Brain microvascular endothelial cell (primary cell): ENCODE measurements around the gene ZNF507.
"Not testable (repeated sequence)": the region's sequence is repeated elsewhere in the genome, so short reads cannot be mapped to it uniquely, and the experiment has no call there.

Experiments
- DNase-seq: peaks from one replicate; pipeline ENCODE4 v3.0.0-alpha.2; 2020
- H3K27ac ChIP-seq: fragments of 250-450 bp; sonication (Bioruptor Pico); 2 replicates; pipeline ENCODE4 v1.5.1; 2020; ENCODE audit warnings: mild to moderate bottlenecking, moderate library complexity
- H3K27me3 ChIP-seq: fragments of 250-450 bp; sonication (Bioruptor Pico); replicated peaks from 2 replicates; pipeline ENCODE4 v1.5.1; 2020; ENCODE audit warnings: mild to moderate bottlenecking
- H3K36me3 ChIP-seq: fragments of 250-450 bp; sonication (Bioruptor Pico); replicated peaks from 2 replicates; pipeline ENCODE4 v1.5.1; 2020; ENCODE audit warnings: mild to moderate bottlenecking
- H3K4me3 ChIP-seq: 2 replicates; pipeline ENCODE4 v1.5.1; 2011; ENCODE audit warnings: low read depth, mild to moderate bottlenecking, control low read depth, low read length, moderate library complexity
- in situ Hi-C: cut with HindIII; loops from 2 replicates; pipeline ENCODE4 v1.10.0; 2017; ENCODE audit warnings: low sequenced_read_pairs, low pct_ligation_motif_present
- TF ChIP-seq, protein P1 (sequence below): IDR thresholded peaks from 2 replicates; pipeline ENCODE4 v1.5.1; 2011; ENCODE audit warnings: low read depth, mild to moderate bottlenecking, moderate library complexity, low read length, control low read depth, inconsistent platforms; ENCODE audit errors: missing control alignments

ZNF507 gene

DNA sequence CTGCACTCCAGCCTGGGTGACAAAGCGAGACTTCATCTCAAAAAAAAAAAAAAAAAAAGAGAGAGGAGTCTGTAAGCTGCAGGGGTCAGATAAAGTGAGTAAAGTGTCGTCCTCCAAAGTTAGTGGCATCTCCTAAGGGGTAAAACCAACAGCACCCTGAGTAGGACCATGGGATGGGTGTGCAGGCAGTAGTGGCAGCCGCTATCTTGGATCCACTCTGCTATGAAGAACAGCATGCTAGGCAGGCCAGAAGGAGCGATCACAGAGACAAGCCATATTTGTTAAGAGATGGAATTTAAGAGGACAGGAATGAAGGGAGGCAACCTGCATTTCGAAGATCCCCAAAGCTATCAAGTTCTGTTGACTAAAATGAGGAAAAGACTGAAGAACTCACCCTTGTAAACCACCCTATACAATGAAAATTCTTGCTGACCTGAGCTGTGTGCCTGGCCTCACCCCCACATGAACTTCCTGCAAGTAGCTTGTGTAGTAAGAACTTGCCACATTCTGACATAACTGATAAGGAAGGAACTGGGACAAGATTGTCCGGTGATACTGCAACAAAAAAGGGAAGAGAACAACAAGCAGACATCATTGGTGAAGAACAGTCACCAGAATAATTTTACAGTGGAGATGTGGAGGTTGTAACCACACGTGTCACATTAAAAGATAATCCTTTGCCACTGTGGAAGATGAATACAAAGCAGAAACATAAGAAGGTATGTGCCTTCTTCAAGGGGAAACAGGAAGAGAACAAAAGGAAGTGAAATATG is 76.4 kb downstream of the ZNF507 start:
- peak; percentile 37 for DNase-seq
- H3K27ac ChIP-seq, result no peak overlapping the region
- no peaks in the 10 kb centered on the region for H3K27me3 ChIP-seq
- H3K36me3 ChIP-seq, result peaks cover 10% of the 10 kb centered on the region
- no peak overlapping the region for H3K4me3 ChIP-seq
- in situ Hi-C loops, result no loop called here
- TF ChIP-seq, protein P1, sequence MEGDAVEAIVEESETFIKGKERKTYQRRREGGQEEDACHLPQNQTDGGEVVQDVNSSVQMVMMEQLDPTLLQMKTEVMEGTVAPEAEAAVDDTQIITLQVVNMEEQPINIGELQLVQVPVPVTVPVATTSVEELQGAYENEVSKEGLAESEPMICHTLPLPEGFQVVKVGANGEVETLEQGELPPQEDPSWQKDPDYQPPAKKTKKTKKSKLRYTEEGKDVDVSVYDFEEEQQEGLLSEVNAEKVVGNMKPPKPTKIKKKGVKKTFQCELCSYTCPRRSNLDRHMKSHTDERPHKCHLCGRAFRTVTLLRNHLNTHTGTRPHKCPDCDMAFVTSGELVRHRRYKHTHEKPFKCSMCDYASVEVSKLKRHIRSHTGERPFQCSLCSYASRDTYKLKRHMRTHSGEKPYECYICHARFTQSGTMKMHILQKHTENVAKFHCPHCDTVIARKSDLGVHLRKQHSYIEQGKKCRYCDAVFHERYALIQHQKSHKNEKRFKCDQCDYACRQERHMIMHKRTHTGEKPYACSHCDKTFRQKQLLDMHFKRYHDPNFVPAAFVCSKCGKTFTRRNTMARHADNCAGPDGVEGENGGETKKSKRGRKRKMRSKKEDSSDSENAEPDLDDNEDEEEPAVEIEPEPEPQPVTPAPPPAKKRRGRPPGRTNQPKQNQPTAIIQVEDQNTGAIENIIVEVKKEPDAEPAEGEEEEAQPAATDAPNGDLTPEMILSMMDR, result no peak

DNA sequence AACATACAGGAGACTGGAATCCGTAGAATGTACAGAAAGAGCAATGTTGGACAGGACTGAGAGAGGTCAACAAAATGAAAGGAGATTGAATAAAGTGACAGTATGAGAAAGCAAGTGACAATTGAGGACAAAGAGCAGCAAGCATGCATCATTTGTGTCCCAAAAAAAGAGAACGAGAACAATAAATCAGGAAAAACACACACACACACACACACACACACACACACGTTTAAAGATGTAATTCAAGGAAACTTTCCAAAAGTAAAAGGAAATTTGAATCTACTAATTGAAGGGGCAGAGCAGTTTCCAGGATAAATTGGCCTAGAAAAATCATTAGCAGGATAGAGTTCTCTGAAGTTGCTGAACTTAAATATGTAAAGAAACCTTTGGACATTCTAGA is 77.0 kb downstream of the ZNF507 start:
- Histone ChIP-seq H3K27ac (no peak overlapping the region), H3K36me3 (peaks cover 10% of the 10 kb centered on the region), H3K27me3 (no peaks in the 10 kb centered on the region), H3K4me3 (no peak overlapping the region)
- TF ChIP-seq, protein P1, result no peak
- DNase-seq, result no peak
- in situ Hi-C loops, result no loop called here

DNA sequence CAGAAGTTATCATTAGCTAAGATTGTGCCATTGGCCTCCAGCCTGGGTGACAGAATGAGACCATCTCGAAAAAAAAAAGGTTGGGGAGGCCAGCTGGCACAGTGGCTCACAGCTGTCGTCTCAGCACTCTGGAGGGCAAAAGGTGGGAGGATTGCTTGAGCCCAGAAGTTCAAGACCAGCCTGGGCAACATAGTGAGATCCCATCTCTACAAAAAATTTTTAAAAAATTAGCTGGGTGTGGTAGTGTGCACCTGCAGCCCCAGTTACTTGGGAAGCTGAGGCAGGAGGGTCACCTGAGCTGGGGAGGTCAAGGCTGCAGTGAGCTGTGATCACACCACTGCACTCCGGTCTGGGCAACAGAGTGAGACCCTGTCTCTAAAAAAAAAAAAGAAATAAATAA is 78.5 kb downstream of the ZNF507 start:
- H3K36me3 ChIP-seq, H3K4me3 ChIP-seq, in situ Hi-C loops: not testable (repeated sequence)

DNA sequence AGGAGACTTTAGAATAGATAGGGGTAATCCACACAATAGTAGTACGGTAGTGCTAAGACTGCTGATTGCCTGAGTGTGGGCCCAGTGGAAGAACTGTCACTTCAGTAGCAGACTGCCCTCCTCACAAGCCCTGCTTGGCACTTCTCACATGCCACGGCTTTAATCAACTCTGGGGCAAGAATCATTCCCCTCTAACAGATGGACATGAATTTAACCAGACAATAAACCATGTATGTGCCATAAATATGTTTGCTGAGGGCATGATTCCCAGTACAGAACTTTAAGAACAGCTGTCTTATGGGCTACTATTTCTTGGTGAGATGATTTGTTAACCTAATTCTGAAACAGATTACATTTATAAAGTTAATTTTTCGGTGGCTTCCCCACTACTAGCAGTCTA is 82.1 kb downstream of the ZNF507 start:
- peaks cover 3% of the 10 kb centered on the region for H3K36me3 ChIP-seq
- TF ChIP-seq, protein P1, result no peak
- H3K4me3 ChIP-seq, result no peak overlapping the region
- in situ Hi-C loops, result no loop called here
- no peak overlapping the region for H3K27ac ChIP-seq
- DNase-seq, result no peak
- no peaks in the 10 kb centered on the region for H3K27me3 ChIP-seq

More for the DNA sequence above, 78.5 kb downstream of the ZNF507 start:
- H3K27ac ChIP-seq, H3K27me3 ChIP-seq, DNase-seq: not testable (repeated sequence)

DNA sequence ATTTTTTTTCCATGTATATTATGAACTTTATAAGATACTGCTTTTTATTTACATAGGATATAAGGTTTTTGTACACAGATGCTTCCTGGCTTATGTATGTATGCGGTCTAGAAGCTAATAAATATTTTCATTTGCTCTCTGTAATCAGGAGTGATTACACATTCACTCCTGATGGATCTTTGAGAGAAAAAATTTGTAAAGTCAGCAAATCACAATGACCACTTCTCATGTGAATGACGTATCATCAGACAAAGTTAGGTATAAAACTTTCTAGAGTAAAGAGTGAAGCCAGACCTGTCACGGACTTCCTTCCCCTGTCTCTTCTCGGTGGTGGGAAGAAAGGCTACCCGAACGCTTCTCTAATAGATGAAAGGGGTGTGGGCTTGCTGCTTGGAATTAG is 91.3 kb downstream of the ZNF507 start:
- no peak for DNase-seq
- TF ChIP-seq, protein P1, result no peak
- H3K27me3 ChIP-seq, result no peaks in the 10 kb centered on the region
- in situ Hi-C loops, result no loop called here
- no peak overlapping the region for H3K4me3 ChIP-seq
- H3K36me3 ChIP-seq, result peaks cover 18% of the 10 kb centered on the region
- H3K27ac ChIP-seq, result no peak overlapping the region

DNA sequence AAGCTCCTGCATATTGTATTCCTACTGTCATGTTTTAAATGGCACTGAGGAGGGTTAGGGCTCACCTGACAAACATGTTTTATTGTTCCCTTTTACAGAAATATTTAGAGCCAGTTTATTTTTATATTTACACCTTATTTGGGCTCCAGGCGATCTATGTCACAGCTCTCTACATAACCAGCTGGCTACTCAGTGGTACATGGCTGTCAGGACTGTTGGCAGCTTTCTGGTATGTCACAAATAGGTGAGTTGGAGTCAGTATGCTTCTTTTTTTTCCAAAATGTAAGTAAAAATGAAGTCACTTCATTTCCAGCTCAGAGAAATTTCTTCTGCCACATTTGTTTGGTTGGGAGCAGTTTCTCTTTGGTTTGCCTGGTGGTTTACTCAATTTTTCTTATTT is 91.7 kb downstream of the ZNF507 start:
- in situ Hi-C loops, result no loop called here
- H3K36me3 ChIP-seq, result peaks cover 18% of the 10 kb centered on the region
- H3K27ac ChIP-seq, result no peak overlapping the region
- no peak overlapping the region for H3K4me3 ChIP-seq
- TF ChIP-seq, protein P1, result no peak
- DNase-seq, result no peak
- H3K27me3 ChIP-seq, result no peaks in the 10 kb centered on the region
